Mesodermal cell (in vitro differentiated cells): ENCODE measurements around the gene RGL4.
A peak's percentile ranks its signal among the peaks of the same experiment; 100 is the strongest.
"Not testable (repeated sequence)": the region's sequence is repeated elsewhere in the genome, so short reads cannot be mapped to it uniquely, and the experiment has no call there.

Experiments
- H3K27ac ChIP-seq: 2 replicates; pipeline ENCODE4 v1.7.0; 2013; ENCODE audit warnings: mild to moderate bottlenecking, low read depth, low read length, moderate library complexity; ENCODE audit not compliant: severe bottlenecking
- H3K36me3 ChIP-seq: 2 replicates; pipeline ENCODE4 v1.7.1; 2013; ENCODE audit warnings: mild to moderate bottlenecking, low read length, moderate library complexity; ENCODE audit not compliant: control insufficient read depth, insufficient read depth
- H3K4me1 ChIP-seq: one replicate; pipeline ENCODE4 v1.7.1; 2013; ENCODE audit warnings: mild to moderate bottlenecking, low read length; ENCODE audit not compliant: insufficient read depth, control insufficient read depth, poor library complexity, severe bottlenecking
- H3K4me3 ChIP-seq: 2 replicates; pipeline ENCODE4 v1.7.0; 2013; ENCODE audit warnings: low read length, control low read depth, mild to moderate bottlenecking; ENCODE audit not compliant: insufficient read depth, poor library complexity, severe bottlenecking; ENCODE audit errors: extremely low read depth
- H3K9me3 ChIP-seq: 2 replicates; pipeline ENCODE4 v1.7.1; 2013; ENCODE audit warnings: mild to moderate bottlenecking, low read length, moderate library complexity; ENCODE audit not compliant: control insufficient read depth
- WGBS, 2 experiments: methylation state at CpG; one replicate each; pipeline ENCODE4 v1.1.5; 2013; ENCODE audit warnings: missing lambda C conversion rate in 2 of 2; ENCODE audit not compliant: insufficient coverage in 2 of 2; 5-methylcytosine and 5-hydroxymethylcytosine counted together

Gene RGL4

DNA sequence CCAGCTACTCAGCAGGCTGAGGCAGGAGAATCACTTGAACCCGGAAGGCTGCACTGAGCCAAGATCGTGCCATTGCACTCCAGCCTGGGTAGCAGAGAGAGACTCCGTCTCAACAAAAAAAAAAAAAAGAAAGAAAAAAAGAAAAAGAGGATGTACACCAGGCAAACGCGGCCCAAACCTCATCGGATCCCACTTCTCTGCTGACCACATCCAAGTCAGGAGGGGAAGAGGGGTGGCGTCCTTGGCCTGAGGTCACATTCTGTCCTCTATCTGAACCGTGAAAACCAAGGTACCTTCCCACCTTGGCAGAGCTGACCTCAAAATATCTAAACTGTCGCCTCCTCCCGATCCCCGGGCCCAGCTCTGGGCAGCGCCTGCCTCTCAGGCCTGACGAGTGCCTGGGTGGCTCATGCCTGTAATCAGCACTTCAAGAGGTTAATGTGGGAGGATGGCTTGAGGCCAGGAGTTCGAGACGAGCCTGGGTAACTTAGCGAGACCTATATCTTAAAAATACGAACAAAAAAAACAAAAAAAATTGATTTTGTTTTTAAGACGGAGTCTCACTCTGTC lies 25.1 kb downstream of the RGL4 start:
- peaks cover 45% of the 10 kb centered on the region for H3K36me3 ChIP-seq
- H3K4me1 ChIP-seq = no peaks in the 10 kb centered on the region
- WGBS, 2 experiments = 97 to 98% methylated on average over 13 to 14 of the region's 18 CpGs
- H3K4me3 ChIP-seq = peak overlapping the region; percentile 81
- H3K9me3 ChIP-seq = no peaks in the 10 kb centered on the region
- H3K27ac ChIP-seq = no peak overlapping the region

DNA sequence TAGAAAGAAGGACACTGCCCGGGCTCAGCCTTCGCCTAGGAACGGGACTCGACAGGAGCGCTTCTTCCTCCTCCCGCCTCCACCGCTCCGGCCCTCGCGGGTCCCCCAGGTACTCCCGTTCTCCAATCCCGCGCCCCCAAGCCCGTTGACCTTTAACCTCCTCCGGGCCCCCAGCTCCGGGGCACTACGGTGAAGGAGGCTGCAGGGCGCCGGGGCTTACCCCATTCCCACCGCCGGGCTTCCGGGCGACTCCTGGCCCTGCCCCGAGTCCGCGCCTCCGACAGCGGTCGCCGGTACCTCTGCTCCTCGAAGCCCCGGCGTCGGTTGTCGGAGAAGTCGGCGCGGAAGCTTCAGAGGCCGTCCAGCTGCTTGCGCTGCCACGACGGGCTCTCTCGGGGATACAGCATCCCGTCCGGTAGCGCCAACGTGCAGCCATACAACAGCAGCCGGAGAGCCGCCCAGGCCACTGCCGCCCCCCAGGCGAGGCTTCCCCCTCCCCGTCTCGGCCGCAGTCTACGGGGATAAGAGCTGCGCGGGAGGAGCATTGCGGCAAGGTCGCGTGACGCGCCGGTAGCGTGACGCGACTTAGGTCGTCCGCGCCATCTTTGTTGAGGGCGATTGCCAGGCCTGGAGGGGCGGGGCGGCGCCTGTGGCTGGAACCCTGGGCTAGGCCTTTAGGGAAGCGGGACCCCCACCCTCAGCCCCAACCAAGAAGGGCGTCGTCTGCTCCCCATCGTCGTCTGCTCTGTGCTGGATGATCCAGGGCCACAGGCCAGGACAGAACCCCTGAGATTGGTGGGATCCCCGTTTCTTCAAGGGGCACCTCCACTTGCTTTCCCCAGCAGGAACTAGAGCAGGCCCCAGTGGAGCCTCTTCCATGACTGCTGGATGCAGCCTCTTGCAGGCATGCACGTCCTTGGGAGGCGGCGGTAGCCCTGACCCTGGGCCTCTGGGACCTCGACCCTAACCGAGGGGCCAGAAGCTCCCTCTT lies 26.3 kb downstream of the RGL4 start:
- Histone ChIP-seq H3K36me3 (peaks cover 33% of the 10 kb centered on the region), H3K27ac (peak overlapping the region; percentile 57), H3K4me1 (no peaks in the 10 kb centered on the region), H3K9me3 (no peaks in the 10 kb centered on the region), H3K4me3 (peak overlapping the region; percentile 81)
- WGBS, 2 experiments = 6% methylated on average over 63 to 68 of the region's 84 CpGs

DNA sequence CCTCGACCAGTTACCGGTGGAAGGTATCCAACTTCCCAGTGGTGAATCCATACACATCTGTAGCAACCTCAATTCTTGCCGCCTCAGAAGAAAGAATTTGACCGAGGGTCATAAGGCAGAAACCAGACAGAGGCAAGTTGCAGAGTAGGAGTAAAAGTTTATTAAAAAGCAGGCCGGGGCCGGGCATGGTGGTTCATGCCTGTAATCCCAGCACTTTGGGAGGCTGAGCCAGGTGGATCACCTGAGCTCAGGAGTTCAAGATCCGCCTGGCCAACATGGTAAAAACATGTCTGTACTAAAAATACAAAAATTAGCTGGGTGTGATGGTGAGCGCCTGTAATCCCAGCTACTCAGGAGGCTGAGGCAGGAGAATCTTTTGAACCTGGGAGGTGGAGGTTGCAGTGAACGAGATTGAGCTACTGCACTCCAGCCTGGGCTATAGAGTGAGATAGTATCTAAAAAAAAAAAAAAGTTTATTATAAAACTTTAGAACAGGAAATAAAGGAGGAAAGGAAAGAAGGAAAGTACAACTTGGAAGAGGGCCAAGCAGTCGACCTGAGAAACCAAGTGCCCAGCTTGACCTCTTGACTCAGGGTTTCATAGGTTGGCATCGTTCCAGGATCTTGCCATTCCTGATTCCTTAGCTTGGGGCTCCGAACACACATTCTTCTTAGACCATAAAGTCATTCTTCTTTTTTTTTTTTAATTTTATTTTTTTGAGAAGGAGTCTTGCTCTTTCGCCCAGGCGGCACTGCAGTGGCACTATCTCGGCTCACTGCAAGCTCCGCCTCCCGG lies 27.8 kb downstream of the RGL4 start:
- WGBS, 2 experiments = 97 to 98% methylated on average over 9 to 10 of the region's 17 CpGs
- no peaks in the 10 kb centered on the region for H3K4me1 ChIP-seq
- H3K9me3 ChIP-seq = no peaks in the 10 kb centered on the region
- H3K27ac ChIP-seq = no peak overlapping the region
- H3K36me3 ChIP-seq = peaks cover 20% of the 10 kb centered on the region
- H3K4me3 ChIP-seq = no peak overlapping the region

DNA sequence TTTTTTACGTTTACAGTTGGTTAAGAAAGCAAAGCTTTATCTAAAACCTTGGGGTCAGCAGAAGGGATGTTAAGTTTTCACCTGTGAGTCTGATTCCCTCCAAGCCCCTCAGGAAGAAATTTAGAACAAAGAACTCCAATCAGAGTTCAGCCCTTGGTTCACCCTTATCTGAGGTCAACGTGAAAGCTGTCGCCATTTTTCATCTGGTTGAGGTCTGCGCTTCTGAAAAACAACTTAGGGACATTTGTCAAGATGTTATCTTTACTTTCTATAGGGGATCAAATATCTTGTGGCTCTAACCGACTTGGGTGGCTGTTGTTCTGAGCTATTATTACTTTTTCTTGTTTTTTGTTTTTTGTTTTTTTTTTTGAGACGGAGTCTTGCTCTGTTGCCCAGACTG lies 30.0 kb downstream of the RGL4 start:
- WGBS, 2 experiments = 82 to 83% methylated on average over 4 of the region's 6 CpGs
- H3K9me3 ChIP-seq = no peaks in the 10 kb centered on the region

DNA sequence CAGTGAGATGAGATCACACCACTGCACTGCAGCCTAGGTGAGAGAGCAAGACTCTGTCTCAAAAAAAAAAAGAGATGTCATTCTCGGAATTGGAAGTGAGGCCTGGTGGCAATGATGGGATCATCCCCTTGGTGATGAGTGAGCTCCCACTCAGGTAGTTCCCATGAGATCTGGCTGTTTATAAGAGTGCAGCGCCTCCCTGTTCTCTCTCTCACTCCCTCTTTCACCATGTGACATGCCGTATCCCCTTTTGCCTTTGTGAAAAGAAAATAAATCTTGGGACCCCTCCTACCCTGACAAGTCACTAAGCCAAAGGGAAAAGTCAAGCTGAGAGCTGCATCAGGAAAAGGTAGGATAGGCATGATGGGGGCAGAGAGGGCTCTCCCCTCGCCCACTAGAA lies 31.3 kb downstream of the RGL4 start:
- 87 to 88% methylated on average over 2 of the region's 4 CpGs for WGBS, 2 experiments
- Histone ChIP-seq H3K4me3 (no peak overlapping the region), H3K9me3 (no peaks in the 10 kb centered on the region), H3K27ac (no peak overlapping the region), H3K36me3 (no peaks in the 10 kb centered on the region), H3K4me1 (no peaks in the 10 kb centered on the region)

More for the DNA sequence above, 30.0 kb downstream of the RGL4 start:
- H3K4me3 ChIP-seq = no peak overlapping the region
- no peaks in the 10 kb centered on the region for H3K4me1 ChIP-seq
- H3K27ac ChIP-seq = no peak overlapping the region
- no peaks in the 10 kb centered on the region for H3K36me3 ChIP-seq

DNA sequence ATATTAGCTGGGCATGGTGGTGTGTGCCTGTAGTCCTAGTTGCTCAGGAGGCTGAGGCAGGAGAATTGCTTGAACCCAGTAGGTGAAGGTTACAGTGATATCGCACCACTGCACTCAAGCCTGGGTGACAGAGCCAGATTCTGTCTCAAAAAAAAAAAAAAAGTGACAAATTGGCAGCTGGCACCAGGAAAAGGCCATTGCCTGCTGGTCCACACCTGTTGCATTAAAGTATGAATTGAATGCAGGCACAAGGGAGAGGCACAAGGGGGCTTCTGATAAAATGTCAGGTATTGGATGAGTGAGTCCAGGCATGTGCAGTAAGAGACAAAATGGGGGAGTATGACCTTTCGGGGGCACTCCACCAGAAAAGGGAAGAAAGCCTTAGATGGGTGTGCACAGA lies 31.9 kb downstream of the RGL4 start:
- no peaks in the 10 kb centered on the region for H3K4me1 ChIP-seq
- H3K4me3 ChIP-seq = no peak overlapping the region
- WGBS, 2 experiments = 89 to 90% methylated on average over 1 to 2 of the region's 2 CpGs
- no peak overlapping the region for H3K27ac ChIP-seq
- H3K9me3 ChIP-seq = no peaks in the 10 kb centered on the region
- no peaks in the 10 kb centered on the region for H3K36me3 ChIP-seq

DNA sequence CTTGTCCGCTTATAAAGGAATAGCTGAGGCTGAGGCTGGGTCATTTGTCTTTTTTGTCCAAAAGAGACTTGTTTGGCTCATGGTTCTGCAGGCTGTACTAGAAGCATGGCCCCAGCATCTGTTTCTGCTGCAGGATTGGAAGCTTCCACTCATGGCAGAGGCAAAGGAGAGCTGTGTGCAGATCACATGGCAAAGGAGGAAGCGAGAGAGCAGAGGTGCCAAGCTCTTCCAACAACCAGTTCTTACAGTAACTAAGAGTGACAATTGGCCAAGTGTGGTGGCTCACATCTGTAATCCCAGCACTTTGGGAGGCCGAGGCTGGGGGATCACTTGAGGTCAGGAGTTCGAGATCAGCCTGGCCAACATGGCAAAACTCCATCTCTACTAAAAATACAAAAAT lies 37.3 kb downstream of the RGL4 start:
- 80 to 94% methylated on average over 1 to 2 of the region's 4 CpGs for WGBS, 2 experiments
- H3K4me1 ChIP-seq, H3K4me3 ChIP-seq, H3K9me3 ChIP-seq, H3K36me3 ChIP-seq, H3K27ac ChIP-seq: not testable (repeated sequence)

DNA sequence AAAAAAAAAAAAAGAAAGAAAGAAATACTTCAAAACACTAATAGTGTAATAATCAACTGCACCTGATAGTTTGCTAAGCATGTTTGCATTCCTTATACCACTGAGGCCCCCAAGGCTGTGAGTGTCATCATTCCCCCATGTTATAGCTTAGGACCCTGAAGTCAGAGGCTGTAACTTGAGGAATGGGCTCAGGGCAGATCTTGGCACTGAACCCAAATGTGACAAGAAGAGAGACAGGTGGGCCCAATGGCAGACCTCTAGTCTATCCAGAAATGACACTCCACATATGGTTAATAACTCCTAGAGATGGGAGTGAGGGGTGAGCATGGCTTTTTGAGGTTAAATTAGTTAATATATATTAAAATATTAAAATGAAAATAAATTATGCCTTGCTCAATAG lies 46.9 kb downstream of the RGL4 start:
- no peaks in the 10 kb centered on the region for H3K4me1 ChIP-seq
- H3K36me3 ChIP-seq = peaks cover 11% of the 10 kb centered on the region
- no peak overlapping the region for H3K4me3 ChIP-seq
- no peaks in the 10 kb centered on the region for H3K9me3 ChIP-seq
- H3K27ac ChIP-seq = no peak overlapping the region

DNA sequence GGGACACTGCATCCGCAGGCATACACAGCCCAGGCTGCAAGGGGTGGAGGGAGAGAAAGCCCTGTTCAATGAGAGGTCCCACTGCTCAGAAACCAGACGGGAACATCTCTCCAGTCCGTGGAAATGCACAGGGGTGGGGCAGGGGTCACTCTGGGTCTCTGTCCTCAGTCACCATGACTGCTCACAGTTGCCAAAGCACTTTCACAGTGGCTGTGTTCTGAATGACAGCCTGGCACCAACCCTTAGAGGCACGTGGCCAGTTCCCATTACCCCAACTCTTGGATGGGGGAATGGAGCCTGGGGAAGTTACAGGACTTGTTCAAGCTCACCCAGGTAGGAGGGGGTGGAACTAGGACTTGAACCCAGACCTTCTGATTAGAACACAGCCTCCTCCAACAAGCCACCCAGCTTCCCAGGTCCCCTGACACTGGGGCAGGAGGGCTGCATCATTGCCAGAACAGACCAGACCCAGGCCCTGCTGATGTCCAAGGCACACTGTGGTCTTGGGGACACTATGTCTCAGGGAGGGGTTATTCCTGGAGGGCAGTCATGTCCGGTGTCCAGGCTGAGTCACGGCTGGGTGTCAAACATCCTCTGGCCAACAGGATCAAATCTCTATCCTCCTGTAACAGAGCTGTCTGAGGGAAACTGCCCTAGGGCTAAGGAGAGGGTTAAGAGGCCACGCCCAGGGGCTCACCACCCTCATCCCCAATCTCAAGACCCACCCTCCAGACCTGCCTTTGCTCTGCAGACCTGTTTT lies 51.9 kb downstream of the RGL4 start:
- Histone ChIP-seq H3K4me3 (no peak overlapping the region), H3K36me3 (peaks cover 49% of the 10 kb centered on the region), H3K4me1 (no peaks in the 10 kb centered on the region), H3K27ac (no peak overlapping the region), H3K9me3 (no peaks in the 10 kb centered on the region)
- WGBS, 2 experiments = 88 to 100% methylated on average over 4 to 5 of the region's 7 CpGs

DNA sequence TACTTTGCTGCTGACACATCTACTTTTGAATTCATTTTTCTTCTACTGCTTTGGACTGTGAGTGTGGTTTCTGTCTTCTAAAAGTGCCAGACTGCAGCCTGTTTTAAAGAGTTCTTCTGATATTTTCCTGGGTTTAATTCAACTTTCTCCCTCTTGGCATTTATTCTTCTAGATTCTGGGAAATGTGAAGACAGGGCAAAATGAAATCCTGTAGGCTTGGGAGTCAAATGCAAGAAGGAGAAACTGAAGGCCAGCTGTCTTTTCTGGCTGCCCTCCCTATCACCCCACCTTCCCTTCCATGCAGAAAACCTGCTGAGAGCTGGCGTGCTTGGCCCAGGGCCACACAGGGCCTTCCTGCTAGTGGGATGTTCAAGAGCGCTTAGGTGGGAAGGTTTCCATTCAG lies 52.5 kb downstream of the RGL4 start:
- 89% methylated on average over 2 of the region's 2 CpGs; no CpG with 5 or more reads in 1 of the 2 experiments for WGBS, 2 experiments
- Histone ChIP-seq H3K4me3 (no peak overlapping the region), H3K4me1 (no peaks in the 10 kb centered on the region), H3K27ac (no peak overlapping the region), H3K9me3 (no peaks in the 10 kb centered on the region), H3K36me3 (peaks cover 52% of the 10 kb centered on the region)
